Measurements from ENCODE around the gene PEX10.

PEX10 gene

GRCh38 chr1:2409745-2410144, 2.6 kb downstream of the PEX10 start:
- no peak for TF ChIP-seq CTCF (IDR thresholded peaks at IDR 0.05; ENCODE audit: borderline replicate concordance, extremely low read depth, low read length, poor library complexity, severe bottlenecking)
- TF ChIP-seq EZH2 (IDR thresholded peaks at IDR 0.05; ENCODE audit: borderline replicate concordance, low read depth, low read length, severe bottlenecking) = no peak
- Histone ChIP-seq H2AFZ (ENCODE audit: low read depth, low read length) (no peak overlapping the region), H3K4me1 (ENCODE audit: insufficient read depth, low read length) (peaks cover 33% of the 10 kb centered on the region), H3K4me3 (ENCODE audit: low read depth in 1 of 2, low read length in 2 of 2) (no peak overlapping the region), H3K27ac (ENCODE audit: low read length) (no peak overlapping the region), H4K20me1 (ENCODE audit: insufficient read depth, low read length) (peaks cover 9% of the 10 kb centered on the region), H3K36me3 (ENCODE audit: insufficient read depth, low read length) (peaks cover 41% of the 10 kb centered on the region), H3K9me3 (ENCODE audit: insufficient read depth, low read length, severe bottlenecking) (no peaks in the 10 kb centered on the region), H3K79me2 (ENCODE audit: insufficient read depth, low read length) (peaks cover 10% of the 10 kb centered on the region), H3K9ac (ENCODE audit: low read depth, low read length) (no peak overlapping the region), H3K27me3 (ENCODE audit: insufficient read depth, low read length, poor library complexity) (no peaks in the 10 kb centered on the region), H3K4me2 (ENCODE audit: insufficient read depth, low read length) (no peak overlapping the region)
- DNase-seq (no peak), ATAC-seq (ENCODE audit: insufficient read depth, low read depth) (no peak)

- Histone ChIP-seq H2AFZ (ENCODE audit: low read depth, low read length) (no peak overlapping the region), H3K36me3 (ENCODE audit: insufficient read depth, low read length) (peaks cover 50% of the 10 kb centered on the region), H3K27ac (ENCODE audit: low read length) (no peak overlapping the region), H3K9ac (ENCODE audit: low read depth, low read length) (no peak overlapping the region), H3K4me2 (ENCODE audit: insufficient read depth, low read length) (no peak overlapping the region), H3K9me3 (ENCODE audit: insufficient read depth, low read length, severe bottlenecking) (no peaks in the 10 kb centered on the region), H3K79me2 (ENCODE audit: insufficient read depth, low read length) (peaks cover 10% of the 10 kb centered on the region), H4K20me1 (ENCODE audit: insufficient read depth, low read length) (peaks cover 14% of the 10 kb centered on the region), H3K27me3 (ENCODE audit: insufficient read depth, low read length, poor library complexity) (no peaks in the 10 kb centered on the region), H3K4me3 (ENCODE audit: low read depth in 1 of 2, low read length in 2 of 2) (no peak overlapping the region), H3K4me1 (ENCODE audit: insufficient read depth, low read length) (peaks cover 25% of the 10 kb centered on the region)
- ATAC-seq (ENCODE audit: insufficient read depth, low read depth) = no peak
- DNase-seq = no peak
- TF ChIP-seq CTCF (IDR thresholded peaks at IDR 0.05; ENCODE audit: borderline replicate concordance, extremely low read depth, low read length, poor library complexity, severe bottlenecking) = no peak
- TF ChIP-seq EZH2 (IDR thresholded peaks at IDR 0.05; ENCODE audit: borderline replicate concordance, low read depth, low read length, severe bottlenecking) = no peak
Measured at GRCh38 chr1:2408859-2409276, 3.5 kb downstream of the PEX10 start.

- no peak overlapping the region for H2AFZ ChIP-seq (ENCODE audit: low read depth, low read length)
- peaks cover 16% of the 10 kb centered on the region for H4K20me1 ChIP-seq (ENCODE audit: insufficient read depth, low read length)
- TF ChIP-seq CTCF (IDR thresholded peaks at IDR 0.05; ENCODE audit: borderline replicate concordance, extremely low read depth, low read length, poor library complexity, severe bottlenecking) (no peak), EZH2 (IDR thresholded peaks at IDR 0.05; ENCODE audit: borderline replicate concordance, low read depth, low read length, severe bottlenecking) (no peak)
- DNase-seq (no peak), ATAC-seq (ENCODE audit: insufficient read depth, low read depth) (no peak)
- H3K9me3 ChIP-seq (ENCODE audit: insufficient read depth, low read length, severe bottlenecking) = no peaks in the 10 kb centered on the region
- peaks cover 53% of the 10 kb centered on the region for H3K36me3 ChIP-seq (ENCODE audit: insufficient read depth, low read length)
- no peak overlapping the region for H3K4me2 ChIP-seq (ENCODE audit: insufficient read depth, low read length)
- no peak overlapping the region for H3K4me3 ChIP-seq (ENCODE audit: low read depth in 1 of 2, low read length in 2 of 2)
- no peak overlapping the region for H3K27ac ChIP-seq (ENCODE audit: low read length)
- no peak overlapping the region for H3K9ac ChIP-seq (ENCODE audit: low read depth, low read length)
- peaks cover 21% of the 10 kb centered on the region for H3K4me1 ChIP-seq (ENCODE audit: insufficient read depth, low read length)
- H3K79me2 ChIP-seq (ENCODE audit: insufficient read depth, low read length) = peaks cover 10% of the 10 kb centered on the region
- no peaks in the 10 kb centered on the region for H3K27me3 ChIP-seq (ENCODE audit: insufficient read depth, low read length, poor library complexity)
Measured at GRCh38 chr1:2408456-2408855, 3.9 kb downstream of the PEX10 start.

- peaks cover 16% of the 10 kb centered on the region for H4K20me1 ChIP-seq (ENCODE audit: insufficient read depth, low read length)
- no peak overlapping the region for H3K4me2 ChIP-seq (ENCODE audit: insufficient read depth, low read length)
- H3K9me3 ChIP-seq (ENCODE audit: insufficient read depth, low read length, severe bottlenecking) = no peaks in the 10 kb centered on the region
- ATAC-seq (ENCODE audit: insufficient read depth, low read depth) = no peak
- peaks cover 16% of the 10 kb centered on the region for H3K4me1 ChIP-seq (ENCODE audit: insufficient read depth, low read length)
- TF ChIP-seq EZH2 (IDR thresholded peaks at IDR 0.05; ENCODE audit: borderline replicate concordance, low read depth, low read length, severe bottlenecking) (no peak), CTCF (IDR thresholded peaks at IDR 0.05; ENCODE audit: borderline replicate concordance, extremely low read depth, low read length, poor library complexity, severe bottlenecking) (no peak)
- no peak overlapping the region for H3K27ac ChIP-seq (ENCODE audit: low read length)
- DNase-seq = no peak
- no peak overlapping the region for H2AFZ ChIP-seq (ENCODE audit: low read depth, low read length)
- no peak overlapping the region for H3K9ac ChIP-seq (ENCODE audit: low read depth, low read length)
- no peak overlapping the region for H3K4me3 ChIP-seq (ENCODE audit: low read depth in 1 of 2, low read length in 2 of 2)
- peaks cover 58% of the 10 kb centered on the region for H3K36me3 ChIP-seq (ENCODE audit: insufficient read depth, low read length)
- H3K79me2 ChIP-seq (ENCODE audit: insufficient read depth, low read length) = peaks cover 8% of the 10 kb centered on the region
- H3K27me3 ChIP-seq (ENCODE audit: insufficient read depth, low read length, poor library complexity) = no peaks in the 10 kb centered on the region
Measured at GRCh38 chr1:2407991-2408275, 4.4 kb downstream of the PEX10 start.

All from DND-41 (cell line).